ENCODE measurements around the gene HYDIN.

GRCh38 chr16:71263582-71263981, 33.1 kb upstream of the HYDIN start:
- TF ChIP-seq, protein P1, sequence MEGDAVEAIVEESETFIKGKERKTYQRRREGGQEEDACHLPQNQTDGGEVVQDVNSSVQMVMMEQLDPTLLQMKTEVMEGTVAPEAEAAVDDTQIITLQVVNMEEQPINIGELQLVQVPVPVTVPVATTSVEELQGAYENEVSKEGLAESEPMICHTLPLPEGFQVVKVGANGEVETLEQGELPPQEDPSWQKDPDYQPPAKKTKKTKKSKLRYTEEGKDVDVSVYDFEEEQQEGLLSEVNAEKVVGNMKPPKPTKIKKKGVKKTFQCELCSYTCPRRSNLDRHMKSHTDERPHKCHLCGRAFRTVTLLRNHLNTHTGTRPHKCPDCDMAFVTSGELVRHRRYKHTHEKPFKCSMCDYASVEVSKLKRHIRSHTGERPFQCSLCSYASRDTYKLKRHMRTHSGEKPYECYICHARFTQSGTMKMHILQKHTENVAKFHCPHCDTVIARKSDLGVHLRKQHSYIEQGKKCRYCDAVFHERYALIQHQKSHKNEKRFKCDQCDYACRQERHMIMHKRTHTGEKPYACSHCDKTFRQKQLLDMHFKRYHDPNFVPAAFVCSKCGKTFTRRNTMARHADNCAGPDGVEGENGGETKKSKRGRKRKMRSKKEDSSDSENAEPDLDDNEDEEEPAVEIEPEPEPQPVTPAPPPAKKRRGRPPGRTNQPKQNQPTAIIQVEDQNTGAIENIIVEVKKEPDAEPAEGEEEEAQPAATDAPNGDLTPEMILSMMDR (IDR thresholded peaks at IDR 0.05), result no peak
- TF ChIP-seq POLR2A (IDR thresholded peaks at IDR 0.05), result no peak

Data from adrenal gland (tissue), 5 donors.